GM18951 (cell line): Measurements from ENCODE around the gene PIEZO2.

ENCODE experiments used
- POLR2A ChIP-seq: IDR thresholded peaks from 4 replicates; pipeline ENCODE4 v1.6.1; 2011; ENCODE audit warnings: mild to moderate bottlenecking; ENCODE audit not compliant: insufficient read length, insufficient read depth; ENCODE audit errors: extremely low read depth
- in situ Hi-C: fragments of 300-500 bp; cut with MboI; formaldehyde crosslinking; loops from one replicate; pipeline ENCODE4 v1.12.0; 2022; ENCODE audit warnings: low sequenced_read_pairs, mixed read lengths, inconsistent platforms; ENCODE audit not compliant: unreplicated experiment

PIEZO2 gene

GRCh38 chr18:11162889-11163288, 13.5 kb upstream of the PIEZO2 start:
- in situ Hi-C loops = no loop called here
- no peak for TF ChIP-seq POLR2A

- no peak for TF ChIP-seq POLR2A
- in situ Hi-C loops = no loop called here
Measured at GRCh38 chr18:11162462-11162861, 13.1 kb upstream of the PIEZO2 start.

- in situ Hi-C loops = no loop called here
Measured at GRCh38 chr18:11160313-11160712, 10.9 kb upstream of the PIEZO2 start.

GRCh38 chr18:11159844-11160243, 10.5 kb upstream of the PIEZO2 start:
- TF ChIP-seq POLR2A = no peak
- in situ Hi-C loops = no loop called here

More at GRCh38 chr18:11160313-11160712, 10.9 kb upstream of the PIEZO2 start:
- TF ChIP-seq POLR2A = no peak

- in situ Hi-C loops = no loop called here
- no peak for TF ChIP-seq POLR2A
Measured at GRCh38 chr18:11156978-11157377, 7.6 kb upstream of the PIEZO2 start.

GRCh38 chr18:11155034-11155759, 5.8 kb upstream of the PIEZO2 start:
- no peak for TF ChIP-seq POLR2A
- in situ Hi-C loops = no loop called here

GRCh38 chr18:11154368-11154989, 5.1 kb upstream of the PIEZO2 start:
- in situ Hi-C loops = no loop called here
- TF ChIP-seq POLR2A = no peak

- TF ChIP-seq POLR2A = no peak
- in situ Hi-C loops = no loop called here
Measured at GRCh38 chr18:11153097-11153496, 3.7 kb upstream of the PIEZO2 start.

GRCh38 chr18:11150271-11150615, 874 bp upstream of the PIEZO2 start:
- TF ChIP-seq POLR2A = no peak
- in situ Hi-C loops = no loop called here

GRCh38 chr18:11148680-11149440, 509 bp downstream of the PIEZO2 start:
- in situ Hi-C loops = loop anchor here (25.0 kb wide), 1 partner anchor 312 kb away; no protein-coding TSS in a partner anchor
- no peak for TF ChIP-seq POLR2A

- in situ Hi-C loops = loop anchor here (25.0 kb wide), 1 partner anchor 311 kb away; no protein-coding TSS in a partner anchor
- no peak for TF ChIP-seq POLR2A
Measured at GRCh38 chr18:11147962-11148679, 1.2 kb downstream of the PIEZO2 start.

- in situ Hi-C loops = loop anchor here (25.0 kb wide), 1 partner anchor 310 kb away; no protein-coding TSS in a partner anchor
- TF ChIP-seq POLR2A = no peak
Measured at GRCh38 chr18:11147371-11147951, 1.9 kb downstream of the PIEZO2 start.
